ENCODE measurements around the gene TAAR1. TPM values are rescaled to one million over a fixed set of nuclear protein-coding genes. Genes with fewer than 3 reads are reported as not detected.
"Not testable (repeated sequence)": the region's sequence is repeated elsewhere in the genome, so short reads cannot be mapped to it uniquely, and the experiment has no call there.

TAAR1 gene
- total and polyA plus RNA-seq, 10 of the 15 experiments (the other 5 are each of a cell fraction or from before 2014, with no cell fraction given) = not detected

DNA sequence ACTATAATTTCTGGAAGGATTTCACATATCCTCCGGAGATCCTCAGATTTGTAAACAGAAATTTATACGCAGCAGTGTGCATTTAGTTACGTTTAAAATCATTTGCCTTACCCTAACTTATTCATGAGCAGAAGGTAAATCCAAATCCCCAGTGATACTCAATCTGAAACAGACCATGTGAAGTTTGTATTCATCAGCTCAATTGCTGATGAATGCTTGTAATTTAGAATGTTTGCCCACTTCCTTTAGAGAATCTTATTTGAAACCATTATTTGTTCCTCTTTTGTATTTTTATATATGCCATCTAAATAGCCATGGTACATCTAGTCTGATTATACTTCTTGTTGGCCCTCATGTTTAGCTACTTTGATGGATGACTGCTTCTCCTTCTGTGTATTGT is 15.4 kb downstream of the TAAR1 start:
- in situ Hi-C loops (cut with MboI) (no loop called here), intact Hi-C loops (cut with micrococcal nuclease; ENCODE audit: unreplicated experiment) (no loop called here)
- Histone ChIP-seq H3K79me2 (ENCODE audit: control insufficient read depth, insufficient read depth, low read length) (no peaks in the 10 kb centered on the region), H3K9me3 (replicated peaks; ENCODE audit: control insufficient read depth, insufficient read depth, low read length) (no peaks in the 10 kb centered on the region), H3K9ac (ENCODE audit: control insufficient read depth, insufficient read depth, low read length) (no peak overlapping the region), H3K4me2 (ENCODE audit: control insufficient read depth, insufficient read depth) (no peak overlapping the region), H3K36me3 (ENCODE audit: control insufficient read depth in 2 of 2, insufficient read depth in 2 of 2, low read length in 1 of 2) (no peaks in the 10 kb centered on the region), H3K4me3 (no peak overlapping the region), H3K27me3 (replicated peaks in 1 of 2; ENCODE audit: control insufficient read depth in 2 of 2, insufficient read depth in 2 of 2, low read length in 1 of 2) (no peaks in the 10 kb centered on the region), H4K20me1 (ENCODE audit: control insufficient read depth, insufficient read depth) (no peaks in the 10 kb centered on the region), H3K4me1 (ENCODE audit: control insufficient read depth, insufficient read depth, low read length) (0 out of 2 replicates have a peak, but pooled peaks cover 5% of the 10 kb centered on the region), H2AFZ (ENCODE audit: control insufficient read depth, low read depth, low read length) (no peak overlapping the region), H3K27ac (ENCODE audit: control insufficient read depth, insufficient read depth) (no peak overlapping the region)
- WGBS (ENCODE audit: insufficient coverage, insufficient replicate concordance, low lambda C conversion rate, missing lambda C conversion rate) = 0% methylated on average over 3 of the region's 3 CpGs
- DNase-seq (ENCODE audit: low read depth, low spot score) = no peak
- CTCF ChIA-PET = no interaction called here
- FAIRE-seq = no peak
- POLR2A ChIA-PET = interaction anchor here (0.5 kb wide), 1 partner anchor 27 kb away, joined by 6 read pairs; no protein-coding TSS in a partner anchor
- BruUV-seq (replicated peaks) = no TSS peak
- TF ChIP-seq SREBF1 (IDR thresholded peaks at IDR 0.05; ENCODE audit: low read length) (no peak), MTA3 (IDR thresholded peaks at IDR 0.05; ENCODE audit: borderline replicate concordance, low read length) (no peak), MTA2 (IDR thresholded peaks at IDR 0.05; ENCODE audit: low read depth) (no peak)
- RAD21 ChIA-PET (ENCODE audit: unreplicated experiment) = no interaction called here
- SMC1A ChIA-PET (ENCODE audit: uncharacterized antibody, unreplicated experiment) = no interaction called here
- ATAC-seq = peak; percentile 77

DNA sequence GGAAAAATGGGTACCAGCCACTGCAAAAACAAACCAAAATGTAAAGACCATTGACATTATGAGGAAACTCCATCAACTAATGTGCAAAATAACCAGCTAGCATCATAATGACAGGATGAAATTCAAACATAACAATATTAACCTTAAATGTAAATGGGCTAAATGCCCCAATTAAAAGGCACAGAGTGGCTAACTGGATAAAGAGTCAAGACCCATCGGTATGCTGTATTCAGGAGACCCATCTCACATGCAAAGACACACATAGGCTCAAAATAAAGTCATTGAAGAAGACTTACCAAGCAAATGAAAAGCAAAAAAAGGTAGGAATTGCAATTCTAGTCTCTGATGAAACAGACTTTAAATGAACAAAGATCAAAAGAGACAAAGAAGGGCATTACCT is 21.8 kb downstream of the TAAR1 start:
- CTCF ChIA-PET; H3K36me3 ChIP-seq (ENCODE audit: control insufficient read depth in 2 of 2, insufficient read depth in 2 of 2, low read length in 1 of 2); H3K9me3 ChIP-seq (replicated peaks; ENCODE audit: control insufficient read depth, insufficient read depth, low read length); H3K9ac ChIP-seq (ENCODE audit: control insufficient read depth, insufficient read depth, low read length); H3K27me3 ChIP-seq (replicated peaks in 1 of 2; ENCODE audit: control insufficient read depth in 2 of 2, insufficient read depth in 2 of 2, low read length in 1 of 2); BruUV-seq (replicated peaks); in situ Hi-C loops (cut with MboI); H3K27ac ChIP-seq (ENCODE audit: control insufficient read depth, insufficient read depth); POLR2A ChIA-PET; H3K4me1 ChIP-seq (ENCODE audit: control insufficient read depth, insufficient read depth, low read length); FAIRE-seq; DNase-seq (ENCODE audit: low read depth, low spot score); SMC1A ChIA-PET (ENCODE audit: uncharacterized antibody, unreplicated experiment); H2AFZ ChIP-seq (ENCODE audit: control insufficient read depth, low read depth, low read length); RAD21 ChIA-PET (ENCODE audit: unreplicated experiment); H3K79me2 ChIP-seq (ENCODE audit: control insufficient read depth, insufficient read depth, low read length); H3K4me2 ChIP-seq (ENCODE audit: control insufficient read depth, insufficient read depth); ATAC-seq; intact Hi-C loops (cut with micrococcal nuclease; ENCODE audit: unreplicated experiment); H4K20me1 ChIP-seq (ENCODE audit: control insufficient read depth, insufficient read depth); H3K4me3 ChIP-seq: not testable (repeated sequence)
- 5% methylated on average over 1 of the region's 1 CpG for WGBS (ENCODE audit: insufficient coverage, insufficient replicate concordance, low lambda C conversion rate, missing lambda C conversion rate)

DNA sequence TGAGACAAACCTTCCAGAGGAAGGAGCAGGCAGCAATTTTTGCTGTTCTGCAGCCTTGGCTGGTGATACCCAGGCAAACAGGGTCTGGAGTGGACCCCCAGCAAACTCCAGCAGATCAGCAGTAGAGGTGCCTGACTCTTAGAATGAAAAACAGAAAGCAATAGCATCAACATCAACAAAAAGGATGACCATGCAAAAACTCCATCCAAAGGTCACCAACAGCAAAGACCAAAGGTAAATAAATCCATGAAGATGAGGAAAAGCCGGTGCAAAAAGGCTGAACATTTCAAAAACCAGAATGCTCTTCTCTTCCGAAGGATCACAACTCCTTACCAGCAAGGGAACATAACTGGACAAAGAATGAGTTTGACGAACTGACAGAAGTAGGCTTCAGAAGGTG is 23.1 kb downstream of the TAAR1 start:
- H3K9me3 ChIP-seq (replicated peaks; ENCODE audit: control insufficient read depth, insufficient read depth, low read length); ATAC-seq; H2AFZ ChIP-seq (ENCODE audit: control insufficient read depth, low read depth, low read length); H3K36me3 ChIP-seq (ENCODE audit: control insufficient read depth in 2 of 2, insufficient read depth in 2 of 2, low read length in 1 of 2); DNase-seq (ENCODE audit: low read depth, low spot score); H3K4me2 ChIP-seq (ENCODE audit: control insufficient read depth, insufficient read depth); H3K4me3 ChIP-seq; H3K9ac ChIP-seq (ENCODE audit: control insufficient read depth, insufficient read depth, low read length); BruUV-seq (replicated peaks); H3K79me2 ChIP-seq (ENCODE audit: control insufficient read depth, insufficient read depth, low read length); H3K27ac ChIP-seq (ENCODE audit: control insufficient read depth, insufficient read depth); in situ Hi-C loops (cut with MboI); RAD21 ChIA-PET (ENCODE audit: unreplicated experiment); POLR2A ChIA-PET; FAIRE-seq; intact Hi-C loops (cut with micrococcal nuclease; ENCODE audit: unreplicated experiment); H4K20me1 ChIP-seq (ENCODE audit: control insufficient read depth, insufficient read depth); H3K27me3 ChIP-seq (replicated peaks in 1 of 2; ENCODE audit: control insufficient read depth in 2 of 2, insufficient read depth in 2 of 2, low read length in 1 of 2); H3K4me1 ChIP-seq (ENCODE audit: control insufficient read depth, insufficient read depth, low read length); SMC1A ChIA-PET (ENCODE audit: uncharacterized antibody, unreplicated experiment): not testable (repeated sequence)
- 31% methylated on average over 3 of the region's 3 CpGs for WGBS (ENCODE audit: insufficient coverage, insufficient replicate concordance, low lambda C conversion rate, missing lambda C conversion rate)
- CTCF ChIA-PET = interaction anchor here (0.6 to 1.7 kb wide), 2 partner anchors 11 to 356 kb away, joined by 3 to 4 read pairs; no protein-coding TSS in a partner anchor

DNA sequence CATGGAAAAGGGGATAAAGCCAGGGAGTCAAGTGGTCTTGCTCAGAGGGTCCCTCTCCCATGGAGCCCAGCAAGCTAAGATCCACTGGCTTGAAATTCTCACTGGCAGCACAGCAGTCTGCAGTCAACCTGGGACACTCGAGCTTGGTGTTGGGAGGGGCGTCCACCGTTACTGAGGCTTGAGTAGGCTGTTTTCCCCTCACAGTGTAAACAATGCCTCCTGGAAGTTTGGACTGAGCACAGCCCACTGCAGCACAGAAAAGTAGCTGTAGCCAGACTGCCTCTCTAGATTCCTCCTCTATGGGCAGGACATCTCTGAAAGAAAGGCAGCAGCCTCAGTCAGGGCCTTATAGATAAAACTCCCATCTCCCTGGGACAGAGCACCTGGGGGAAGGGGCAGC is 23.7 kb downstream of the TAAR1 start:
- DNase-seq (ENCODE audit: low read depth, low spot score); H3K27ac ChIP-seq (ENCODE audit: control insufficient read depth, insufficient read depth); H3K9me3 ChIP-seq (replicated peaks; ENCODE audit: control insufficient read depth, insufficient read depth, low read length); H3K4me3 ChIP-seq; H3K79me2 ChIP-seq (ENCODE audit: control insufficient read depth, insufficient read depth, low read length); H3K27me3 ChIP-seq (replicated peaks in 1 of 2; ENCODE audit: control insufficient read depth in 2 of 2, insufficient read depth in 2 of 2, low read length in 1 of 2); RAD21 ChIA-PET (ENCODE audit: unreplicated experiment); in situ Hi-C loops (cut with MboI); H3K4me1 ChIP-seq (ENCODE audit: control insufficient read depth, insufficient read depth, low read length); H3K4me2 ChIP-seq (ENCODE audit: control insufficient read depth, insufficient read depth); BruUV-seq (replicated peaks); H2AFZ ChIP-seq (ENCODE audit: control insufficient read depth, low read depth, low read length); intact Hi-C loops (cut with micrococcal nuclease; ENCODE audit: unreplicated experiment); H3K9ac ChIP-seq (ENCODE audit: control insufficient read depth, insufficient read depth, low read length); H3K36me3 ChIP-seq (ENCODE audit: control insufficient read depth in 2 of 2, insufficient read depth in 2 of 2, low read length in 1 of 2); H4K20me1 ChIP-seq (ENCODE audit: control insufficient read depth, insufficient read depth); ATAC-seq; POLR2A ChIA-PET; FAIRE-seq: not testable (repeated sequence)
- SMC1A ChIA-PET (ENCODE audit: uncharacterized antibody, unreplicated experiment) = interaction anchor here (1.0 kb wide), 1 partner anchor 33 kb away, joined by 3 read pairs; no protein-coding TSS in a partner anchor
- WGBS (ENCODE audit: insufficient coverage, insufficient replicate concordance, low lambda C conversion rate, missing lambda C conversion rate) = 42% methylated on average over 3 of the region's 3 CpGs
- CTCF ChIA-PET = interaction anchor here (0.6 to 1.7 kb wide), 2 partner anchors 12 to 355 kb away, joined by 3 to 4 read pairs; no protein-coding TSS in a partner anchor
